A549 (cell line): ENCODE results near the gene EIF5AL1. TPM values are rescaled to one million over a fixed set of nuclear protein-coding genes. Genes with fewer than 3 reads are reported as not detected.

Source experiments
- ATAC-seq, 2 experiments: fragments of 200-7000 bp in 1 of 2; fragments of >200 bp in 1 of 2; cut with Nextera tagmentation in 1 of 2; cut with Tn5 transposase in 1 of 2; 3 replicates each; pipeline versions ENCODE4 v1.8.0 to v1.9.1; 2018 to 2020; ENCODE audit warnings: mild to moderate bottlenecking in 1 of 2, moderate library complexity in 1 of 2
- CTCF ChIA-PET: fragments of 300-600 bp; sonication (Branson Sonifier 250); formaldehyde crosslinking; extraction: SDS; loops from one replicate; lab custom pipeline; 2021; ENCODE audit warnings: antibody characterized with exemption, inconsistent platforms; lab: Yijun Ruan, JAX
- POLR2A ChIA-PET: fragments of 350-600 bp; formaldehyde crosslinking; extraction: SDS; loops from one replicate; lab custom pipeline; 2021; ENCODE audit warnings: antibody characterized with exemption, inconsistent platforms; lab: Yijun Ruan, JAX
- DNase-seq, 2 experiments: peaks; one replicate each; pipeline versions ENCODE4 v3.0.0 to v3.0.0-alpha.2; 2011 to 2016; ENCODE audit warnings: low read depth in 1 of 2, low spot score in 1 of 2
- FAIRE-seq: peaks from 2 replicates; lab custom pipeline; 2011; peaks lifted over from hg19 to GRCh38; lab: Jason Lieb, UNC
- H3K27ac ChIP-seq, 2 experiments: fragments of >200 bp; sonication (Bioruptor Twin); formaldehyde crosslinking; 3 replicates each; pipeline ENCODE4 v1.5.1; 2016 to 2017
- H3K4me1 ChIP-seq: fragments of >200 bp; sonication (Bioruptor Twin); formaldehyde crosslinking; 3 replicates; pipeline ENCODE4 v1.6.1; 2016
- H3K4me2 ChIP-seq: fragments of >200 bp; sonication (Bioruptor Twin); formaldehyde crosslinking; 3 replicates; pipeline ENCODE4 v1.6.1; 2016
- H3K4me3 ChIP-seq: fragments of >200 bp; sonication (Bioruptor Twin); formaldehyde crosslinking; 3 replicates; pipeline ENCODE4 v1.5.1; 2016
- H3K9me3 ChIP-seq: fragments of >200 bp; sonication (Bioruptor Twin); formaldehyde crosslinking; 3 replicates; pipeline ENCODE4 v1.6.1; 2016
- BCL3 ChIP-seq: fragments of >200 bp; sonication (Bioruptor Twin); formaldehyde crosslinking; IDR thresholded peaks from 3 replicates; pipeline ENCODE4 v1.6.1; 2016
- BHLHE40 ChIP-seq: IDR thresholded peaks from 2 replicates; pipeline ENCODE4 v1.6.1; 2012; ENCODE audit warnings: low read depth, low read length, inconsistent platforms
- CEBPB ChIP-seq, 2 experiments: fragments of >200 bp in 1 of 2; sonication (Bioruptor Twin) in 1 of 2; formaldehyde crosslinking in 1 of 2; IDR thresholded peaks; 2 replicates each; pipeline ENCODE4 v1.6.1; 2012 to 2016
- CHD2 ChIP-seq: fragments of 150-350 bp; IDR thresholded peaks from 2 replicates; pipeline ENCODE4 v1.6.1; 2014; ENCODE audit warnings: low read length; ENCODE audit not compliant: partially characterized antibody
- CHD4 ChIP-seq: fragments of 200-600 bp; sonication (generic); IDR thresholded peaks from 2 replicates; pipeline ENCODE4 v1.6.1; 2016; ENCODE audit warnings: antibody characterized with exemption, mild to moderate bottlenecking, borderline replicate concordance
- CTCF ChIP-seq: fragments of >200 bp; sonication (Bioruptor Twin); formaldehyde crosslinking; IDR thresholded peaks from 3 replicates; pipeline ENCODE4 v1.5.1; 2016
- E2F6 ChIP-seq: IDR thresholded peaks from 2 replicates; pipeline ENCODE4 v1.6.1; 2012; ENCODE audit warnings: low read depth, borderline replicate concordance
- EHF ChIP-seq: fragments of 250-450 bp; sonication (Bioruptor Pico); IDR thresholded peaks from 2 replicates; pipeline ENCODE4 v1.5.0; 2020; ENCODE audit warnings: mild to moderate bottlenecking
- EHMT2 ChIP-seq: fragments of 200-600 bp; sonication (generic); IDR thresholded peaks from 2 replicates; pipeline ENCODE4 v1.6.1; 2016; ENCODE audit warnings: antibody characterized with exemption, low read depth, mild to moderate bottlenecking, moderate library complexity
- ESRRA ChIP-seq: fragments of 150-350 bp; IDR thresholded peaks from 2 replicates; pipeline ENCODE4 v1.6.1; 2014; ENCODE audit warnings: mild to moderate bottlenecking, low read length, borderline replicate concordance
- FOSL2 ChIP-seq, 2 experiments: fragments of 450-650 bp in 1 of 2; fragments of >200 bp in 1 of 2; sonication (Bioruptor Twin) in 1 of 2; formaldehyde crosslinking; IDR thresholded peaks; 2 replicates each; pipeline versions ENCODE4 v1.5.0 to v1.6.1; 2016 to 2020; ENCODE audit warnings: mild to moderate bottlenecking in 1 of 2, moderate library complexity in 1 of 2
- FOXS1 ChIP-seq: fragments of 250-450 bp; sonication (Bioruptor Pico); IDR thresholded peaks from 2 replicates; pipeline ENCODE4 v1.5.0; 2020; ENCODE audit warnings: mild to moderate bottlenecking, moderate library complexity
- HDAC2 ChIP-seq: fragments of 200-600 bp; sonication (generic); IDR thresholded peaks from 2 replicates; pipeline ENCODE4 v1.6.1; 2016
- HEYL ChIP-seq: fragments of 250-450 bp; sonication (Bioruptor Pico); IDR thresholded peaks from 2 replicates; pipeline ENCODE4 v1.8.0; 2021; ENCODE audit warnings: mild to moderate bottlenecking, moderate library complexity
- HMGXB4 ChIP-seq: fragments of 250-450 bp; sonication (Bioruptor Pico); IDR thresholded peaks from 2 replicates; pipeline ENCODE4 v1.5.0; 2021; ENCODE audit warnings: mild to moderate bottlenecking, moderate library complexity, borderline replicate concordance
- HOXB13 ChIP-seq: fragments of 250-450 bp; sonication (Bioruptor Pico); IDR thresholded peaks from 2 replicates; pipeline ENCODE4 v1.5.0; 2020; ENCODE audit warnings: low read depth, mild to moderate bottlenecking, moderate library complexity
- HOXB5 ChIP-seq: fragments of 250-450 bp; sonication (Bioruptor Pico); IDR thresholded peaks from 2 replicates; pipeline ENCODE4 v1.5.0; 2020; ENCODE audit warnings: mild to moderate bottlenecking, moderate library complexity
- KDM5A ChIP-seq: fragments of 200-600 bp; sonication (generic); IDR thresholded peaks from 2 replicates; pipeline ENCODE4 v1.6.1; 2016; ENCODE audit warnings: antibody characterized with exemption, mild to moderate bottlenecking
- MAX ChIP-seq: IDR thresholded peaks from 2 replicates; pipeline ENCODE4 v1.6.1; 2012
- MAZ ChIP-seq: fragments of 150-350 bp; IDR thresholded peaks from 2 replicates; pipeline ENCODE4 v1.6.1; 2014; ENCODE audit warnings: antibody characterized with exemption, low read depth, low read length, borderline replicate concordance
- NPAS2 ChIP-seq: fragments of 250-450 bp; sonication (Bioruptor Pico); IDR thresholded peaks from 2 replicates; pipeline ENCODE4 v1.8.0; 2022; ENCODE audit warnings: mild to moderate bottlenecking, moderate library complexity, borderline replicate concordance
- PHF8 ChIP-seq: fragments of 200-600 bp; sonication (generic); IDR thresholded peaks from 2 replicates; pipeline ENCODE4 v1.6.1; 2016; ENCODE audit warnings: low read depth, mild to moderate bottlenecking, antibody characterized with exemption, moderate library complexity, borderline replicate concordance
- POLR2AphosphoS2 ChIP-seq: conservative IDR thresholded peaks from 2 replicates; pipeline ENCODE4 v1.6.1; 2012; ENCODE audit warnings: low read length, improper control_type of control experiment, inconsistent platforms
- SMC3 ChIP-seq: fragments of >200 bp; sonication (Bioruptor Twin); formaldehyde crosslinking; IDR thresholded peaks from 3 replicates; pipeline ENCODE4 v1.6.1; 2018; ENCODE audit warnings: inconsistent platforms
- TFCP2L1 ChIP-seq: fragments of 250-450 bp; sonication (Bioruptor Pico); IDR thresholded peaks from 2 replicates; pipeline ENCODE4 v1.5.0; 2021; ENCODE audit warnings: mild to moderate bottlenecking
- ZNF302 ChIP-seq: fragments of 250-450 bp; sonication (Bioruptor Pico); IDR thresholded peaks from 2 replicates; pipeline ENCODE4 v1.9.0; 2021; ENCODE audit warnings: inconsistent platforms, mild to moderate bottlenecking, moderate library complexity
- WGBS: methylation state at CpG from one replicate; pipeline ENCODE4 v1.1.6; 2017; ENCODE audit errors: missing lambda C conversion rate; 5-methylcytosine and 5-hydroxymethylcytosine counted together
- polyA plus RNA-seq, 4 experiments: library from polyadenylated mRNA; depleted of rRNA in 3 of 4; stranded (reverse); fragments of >200 nt; fragmentation: RNase III in 1 of 4; extraction: RNeasy Plus Mini Kit Qiagen cat#74134 plus additional on column Dnase treatment in 1 of 4; gene quantifications; 2 replicates in 3 of 4; 3 replicates in 1 of 4; pipeline ENCODE4 v1.2.3, GENCODE V29; 2011 to 2017

Gene EIF5AL1
- polyA plus RNA-seq, 2 of the 4 experiments (the other 2 are of a cell fraction), result 1.7 to 5.7 TPM

GRCh38 chr10:79471776-79472175, 40.6 kb upstream of the EIF5AL1 start:
- Histone ChIP-seq H3K4me3 (no peak overlapping the region), H3K9me3 (no peaks in the 10 kb centered on the region), H3K4me2 (no peak overlapping the region), H3K27ac (no peak overlapping the region), H3K4me1 (no peaks in the 10 kb centered on the region)
- POLR2A ChIA-PET, result no interaction called here
- ATAC-seq, result no peak
- CTCF ChIA-PET, result interaction anchor here (1.4 to 4.6 kb wide), 4 partner anchors 8 to 16 kb away, joined by 5 to 32 read pairs (median 8); no protein-coding TSS in a partner anchor
- no peak for DNase-seq
- TF ChIP-seq POLR2AphosphoS2, result no peak
- no peak for TF ChIP-seq HDAC2
- no peak for TF ChIP-seq HOXB5
- TF ChIP-seq NPAS2, result no peak
- no peak for TF ChIP-seq ZNF302
- no peak for TF ChIP-seq MAX
- no peak for TF ChIP-seq ESRRA
- no peak for TF ChIP-seq SMC3
- no peak for TF ChIP-seq CTCF
- no peak for TF ChIP-seq HEYL (CRISPR knock-in tag)
- TF ChIP-seq E2F6, result no peak
- no peak for FAIRE-seq
- 57% methylated on average over 4 of the region's 4 CpGs for WGBS

- Histone ChIP-seq H3K4me3 (no peak overlapping the region), H3K27ac (no peak overlapping the region), H3K4me1 (no peaks in the 10 kb centered on the region), H3K9me3 (no peaks in the 10 kb centered on the region), H3K4me2 (no peak overlapping the region)
- CTCF ChIA-PET, result interaction anchor here (1.4 to 2.3 kb wide), 3 partner anchors 9 to 16 kb away, joined by 5 to 9 read pairs (median 6); no protein-coding TSS in a partner anchor
- POLR2A ChIA-PET, result no interaction called here
- ATAC-seq (no peak), DNase-seq (no peak)
- WGBS, result 66% methylated on average over 7 of the region's 7 CpGs
- TF ChIP-seq FOSL2 (IDR thresholded peaks at IDR 0.05) (no peak), FOSL2 (CRISPR knock-in tag; IDR thresholded peaks at IDR 0.05) (no peak), HOXB13 (CRISPR knock-in tag) (no peak), ZNF302 (no peak), TFCP2L1 (CRISPR knock-in tag) (no peak), BHLHE40 (no peak), EHF (CRISPR knock-in tag) (no peak), BCL3 (no peak), CEBPB (IDR thresholded peaks at IDR 0.05) (no peak), PHF8 (no peak), MAZ (no peak), NPAS2 (no peak), EHMT2 (no peak), CHD4 (no peak), HMGXB4 (CRISPR knock-in tag) (no peak), CHD2 (no peak), KDM5A (no peak), FOXS1 (CRISPR knock-in tag) (no peak), HEYL (CRISPR knock-in tag) (no peak)
- TF ChIP-seq, all 56 proteins: peak for 0
- no peak for FAIRE-seq
These were observed 39.9 kb upstream of the EIF5AL1 start for GRCh38 chr10:79472449-79472848.
